Activated CD4-positive, CD25-positive, alpha-beta regulatory T cell treated with anti-CD3 and anti-CD28 coated beads, Interleukin-2, amount 50 U/mL, for 72 hours (primary cell): ENCODE results near the gene BCAP31.
"Not testable (repeated sequence)": the region's sequence is repeated elsewhere in the genome, so short reads cannot be mapped to it uniquely, and the experiment has no call there.

Source experiments
- DNase-seq: peaks from one replicate; pipeline ENCODE4 v3.0.0; 2021

The BCAP31 gene

DNA sequence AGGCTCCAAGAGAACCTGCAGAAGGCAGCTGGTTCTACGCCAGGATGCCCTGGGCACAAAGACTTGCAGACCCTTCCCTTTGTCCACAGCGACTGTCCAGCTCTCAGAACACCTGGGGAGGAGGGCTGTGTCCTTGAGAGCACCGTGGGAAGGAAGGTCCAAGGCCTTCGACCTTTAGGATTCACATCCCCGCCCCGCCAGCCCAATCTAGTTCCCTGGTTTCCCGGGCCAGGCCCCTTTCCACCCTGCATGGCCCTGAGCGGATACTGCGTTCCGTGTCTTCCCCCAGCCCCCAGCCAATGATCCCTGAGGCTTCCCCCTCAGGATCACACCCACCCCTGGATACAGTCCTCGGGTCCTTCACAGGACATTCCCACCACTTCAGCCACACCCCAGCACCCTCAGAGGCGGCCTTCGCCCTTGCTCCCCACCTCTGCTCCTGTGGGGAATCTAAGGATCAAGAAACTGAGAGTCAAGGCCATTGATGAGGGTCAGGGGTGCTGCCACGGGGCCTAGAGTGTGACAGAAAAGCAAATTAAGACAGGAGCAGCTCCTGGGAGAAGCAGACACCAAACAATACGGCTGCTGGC is 9.6 kb upstream of the BCAP31 start:
- DNase-seq, result no peak

DNA sequence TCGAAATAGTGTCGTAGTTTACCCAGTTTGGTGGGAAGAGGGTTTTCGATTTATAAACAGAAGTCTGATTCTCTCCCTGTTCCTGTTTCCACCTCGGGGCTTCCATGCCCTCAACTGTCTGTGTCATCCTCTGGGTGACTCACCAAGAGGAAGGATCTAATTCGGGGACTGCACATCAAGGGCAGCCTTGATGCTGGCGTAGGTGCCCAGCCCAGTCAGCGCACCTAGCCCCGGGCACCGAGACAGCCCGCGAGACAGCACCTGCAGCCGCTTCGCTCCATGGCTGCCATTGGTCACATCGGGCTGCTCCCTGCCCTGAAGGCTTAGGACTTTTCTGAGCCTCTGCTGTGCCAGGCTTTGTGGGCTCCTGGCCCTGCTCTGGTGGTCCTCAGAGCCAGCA is 8.2 kb upstream of the BCAP31 start:
- no peak for DNase-seq

DNA sequence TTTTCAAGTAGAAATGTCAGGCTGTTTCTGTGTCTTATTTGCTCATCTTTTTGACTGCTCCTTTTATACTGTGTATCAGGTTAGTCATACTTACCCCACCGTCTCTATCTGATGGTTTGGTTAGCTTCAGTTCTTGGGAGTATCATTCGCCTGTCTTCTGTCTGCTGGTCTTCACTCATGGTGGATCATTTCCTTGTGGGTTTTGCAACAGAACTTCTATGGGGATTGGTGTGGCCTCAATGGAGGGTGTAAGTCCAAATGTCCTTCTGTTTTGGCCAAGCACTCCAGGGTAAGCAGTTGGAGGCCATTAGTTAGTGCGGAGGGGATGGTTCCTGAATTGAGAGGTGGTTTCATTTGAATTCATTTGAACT is 7.6 kb upstream of the BCAP31 start:
- no peak for DNase-seq

- no peak for DNase-seq
Observed at GRCh38 chrX:153731117-153731844, 7.1 kb upstream of the BCAP31 start.

GRCh38 chrX:153730115-153730514 is 5.9 kb upstream of the BCAP31 start:
- not testable (repeated sequence) for DNase-seq

GRCh38 chrX:153728951-153729631 is 4.9 kb upstream of the BCAP31 start:
- no peak for DNase-seq

- no peak for DNase-seq
Observed at GRCh38 chrX:153728095-153728494, 3.9 kb upstream of the BCAP31 start.

- no peak for DNase-seq
Observed at GRCh38 chrX:153727123-153727931, 3.1 kb upstream of the BCAP31 start.

- no peak for DNase-seq
Observed at GRCh38 chrX:153726286-153727122, 2.3 kb upstream of the BCAP31 start.

DNA sequence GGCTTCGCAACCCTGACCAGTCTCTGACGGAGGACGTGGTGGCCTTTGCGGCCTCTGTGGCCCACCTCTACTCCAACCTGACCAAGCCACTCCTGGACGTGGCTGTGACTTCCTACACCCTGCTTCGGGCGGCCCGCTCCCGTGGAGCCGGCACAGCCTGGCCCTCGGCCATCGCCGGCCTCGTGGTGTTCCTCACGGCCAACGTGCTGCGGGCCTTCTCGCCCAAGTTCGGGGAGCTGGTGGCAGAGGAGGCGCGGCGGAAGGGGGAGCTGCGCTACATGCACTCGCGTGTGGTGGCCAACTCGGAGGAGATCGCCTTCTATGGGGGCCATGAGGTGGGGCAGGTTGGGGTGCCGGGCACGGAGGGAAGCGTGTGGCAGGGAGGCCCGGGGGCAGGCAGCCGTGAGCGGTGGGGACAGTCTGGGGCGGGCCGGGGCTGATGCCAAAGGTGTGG is 1.7 kb upstream of the BCAP31 start:
- DNase-seq, result no peak

- no peak for DNase-seq
Observed at GRCh38 chrX:153725039-153725831, 1.0 kb upstream of the BCAP31 start.

- peak; percentile 45 for DNase-seq
Observed at GRCh38 chrX:153723351-153724251, 586 bp downstream of the BCAP31 start.

DNA sequence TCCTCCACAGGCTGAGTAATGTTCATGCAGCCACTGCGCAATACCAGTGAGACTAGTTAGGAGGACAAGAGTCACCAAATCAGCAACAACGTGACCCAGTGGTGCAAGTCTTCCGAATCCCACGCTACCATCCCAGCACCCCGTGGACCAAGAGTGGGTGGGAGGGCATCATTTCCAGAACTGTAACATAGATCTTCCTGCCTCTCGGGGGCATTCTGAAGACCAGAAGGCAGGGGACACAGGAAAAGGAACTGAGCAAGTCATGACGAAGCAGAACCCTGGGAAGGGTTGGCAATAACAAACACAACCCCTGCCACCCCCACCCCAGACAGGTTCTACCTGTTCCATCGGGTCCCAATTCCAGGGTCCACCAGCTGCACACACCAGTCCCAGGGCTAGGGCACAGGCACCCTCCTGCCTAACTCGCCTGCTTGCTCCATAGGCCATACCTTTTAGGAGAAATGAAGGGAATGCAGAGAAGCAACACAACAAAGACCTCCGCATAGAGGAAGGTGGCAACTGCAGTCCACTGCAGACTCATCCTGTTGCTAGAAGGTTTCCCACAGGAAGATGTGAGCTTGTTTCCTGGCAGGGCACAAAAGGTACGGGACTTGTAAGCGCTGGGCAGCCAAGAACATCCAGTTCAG is 1.4 kb downstream of the BCAP31 start:
- no peak for DNase-seq

DNA sequence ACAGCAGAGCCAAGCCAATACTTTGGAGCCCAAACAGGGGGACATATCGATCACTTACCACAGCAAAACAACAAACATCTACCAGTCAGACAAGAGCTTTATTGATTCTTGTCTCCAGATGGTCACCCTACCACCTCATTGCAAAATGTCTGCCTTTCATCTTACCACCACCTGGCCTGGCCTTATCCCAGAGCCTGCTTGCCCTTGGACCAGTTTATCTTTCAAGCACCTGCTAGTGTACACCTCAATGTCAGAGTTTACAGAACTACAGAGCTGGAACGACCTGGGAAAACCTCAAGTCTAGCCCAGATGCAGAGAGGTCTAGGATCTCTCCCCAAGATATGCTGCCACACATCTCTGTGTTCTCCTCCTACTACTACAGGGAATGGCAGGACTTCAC is 4.5 kb downstream of the BCAP31 start:
- DNase-seq, result no peak

- DNase-seq, result no peak
Observed at GRCh38 chrX:153719238-153719637, 4.9 kb downstream of the BCAP31 start.

DNA sequence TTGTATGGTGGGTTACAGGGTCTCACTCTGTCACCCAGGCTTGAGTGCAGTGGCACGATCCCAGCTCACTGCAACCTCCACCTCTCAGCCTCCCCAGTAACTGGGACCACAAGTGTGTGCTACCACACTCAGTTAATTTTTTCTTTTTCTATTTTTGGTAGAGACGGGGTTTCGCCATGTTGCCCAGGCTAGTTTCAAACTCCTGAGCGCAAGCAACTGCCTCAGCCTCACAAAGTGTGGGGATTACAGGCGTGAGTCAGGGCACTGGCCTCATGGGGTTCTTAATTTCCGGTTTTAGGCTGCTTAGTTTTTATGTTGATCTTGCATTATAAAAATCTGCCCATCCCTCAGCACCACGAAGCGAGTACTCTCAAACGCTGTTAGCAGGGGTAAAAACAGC is 6.7 kb downstream of the BCAP31 start:
- no peak for DNase-seq

DNA sequence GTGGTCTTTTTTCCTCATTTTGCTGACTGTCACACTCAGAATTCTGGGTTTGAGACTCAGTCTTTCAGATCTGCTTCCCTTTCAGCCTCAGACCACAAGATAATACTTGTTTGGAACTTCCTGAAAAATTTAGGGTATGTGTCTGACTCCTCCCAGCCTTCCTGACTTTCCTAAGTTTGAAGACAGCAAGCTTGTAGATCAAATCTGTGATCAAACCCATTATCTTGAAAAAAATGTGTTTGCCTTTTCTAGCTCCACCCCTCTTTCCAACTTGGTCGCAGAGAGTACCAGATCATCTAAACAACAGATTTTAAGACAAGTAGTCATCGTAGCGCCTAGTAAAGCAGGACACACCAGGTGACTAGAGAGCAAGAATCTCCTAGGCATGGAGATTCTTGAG is 9.9 kb downstream of the BCAP31 start:
- no peak for DNase-seq

GRCh38 chrX:153709726-153710674 is 14.2 kb downstream of the BCAP31 start:
- no peak for DNase-seq

DNA sequence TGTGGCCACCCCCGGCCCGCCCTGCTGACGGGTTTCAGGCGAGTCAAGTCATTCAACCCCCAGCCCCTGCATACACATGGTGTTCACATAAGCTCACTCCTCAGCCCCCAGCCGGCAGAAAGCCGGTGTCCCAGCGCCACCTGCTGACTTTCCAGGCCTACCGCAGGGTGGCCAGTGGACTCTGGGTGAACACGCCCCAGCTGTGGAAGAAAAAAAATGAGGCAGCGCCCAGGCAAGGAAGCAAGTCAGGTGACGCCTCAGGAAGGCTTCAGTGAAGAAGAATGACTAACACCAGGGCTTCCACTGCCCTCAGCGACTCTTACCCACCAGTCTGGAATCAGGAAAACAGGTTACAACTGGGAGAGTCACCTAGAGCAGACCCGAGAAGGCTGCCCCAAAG is 15.8 kb downstream of the BCAP31 start:
- DNase-seq, result no peak
